Mesothelial cell of epicardium (in vitro differentiated cells): ENCODE results near the gene ZIC5. TPM values are rescaled to one million over a fixed set of nuclear protein-coding genes. Genes with fewer than 3 reads are reported as not detected.

Experiments used
- DNase-seq, 2 experiments: peaks; one replicate each; pipeline ENCODE4 v3.0.0; 2021; ENCODE audit warnings: low spot score in 2 of 2; ENCODE audit not compliant: unreplicated experiment in 2 of 2
- H3K27ac Mint-ChIP-seq: 2 replicates; pipeline ENCODE4 v1.8.0; 2021; ENCODE audit warnings: mixed read lengths
- H3K27me3 Mint-ChIP-seq: 2 replicates; pipeline ENCODE4 v1.8.0; 2021; ENCODE audit warnings: low read depth, mixed read lengths
- H3K36me3 Mint-ChIP-seq: 2 replicates; pipeline ENCODE4 v1.8.0; 2021; ENCODE audit warnings: mixed read lengths
- H3K4me1 Mint-ChIP-seq: 2 replicates; pipeline ENCODE4 v1.8.0; 2021; ENCODE audit warnings: mixed read lengths
- H3K4me3 Mint-ChIP-seq: 2 replicates; pipeline ENCODE4 v1.8.0; 2021; ENCODE audit warnings: mild to moderate bottlenecking, moderate library complexity, mixed read lengths
- H3K9me3 Mint-ChIP-seq: 2 replicates; pipeline ENCODE4 v1.8.0; 2021; ENCODE audit warnings: mixed read lengths
- total RNA-seq: library from RNA; stranded (reverse); gene quantifications from 3 replicates; pipeline ENCODE4 v1.2.1, GENCODE V29; 2021
- TF ChIP-seq, protein P1 (sequence below): fragments of 200-600 bp; sonication (generic); IDR thresholded peaks from one replicate; pipeline ENCODE4 v1.5.0; 2021; ENCODE audit warnings: antibody characterized with exemption; ENCODE audit not compliant: unreplicated experiment

The ZIC5 gene
- total RNA-seq, 1 donor from 2014 or later = not detected

DNA sequence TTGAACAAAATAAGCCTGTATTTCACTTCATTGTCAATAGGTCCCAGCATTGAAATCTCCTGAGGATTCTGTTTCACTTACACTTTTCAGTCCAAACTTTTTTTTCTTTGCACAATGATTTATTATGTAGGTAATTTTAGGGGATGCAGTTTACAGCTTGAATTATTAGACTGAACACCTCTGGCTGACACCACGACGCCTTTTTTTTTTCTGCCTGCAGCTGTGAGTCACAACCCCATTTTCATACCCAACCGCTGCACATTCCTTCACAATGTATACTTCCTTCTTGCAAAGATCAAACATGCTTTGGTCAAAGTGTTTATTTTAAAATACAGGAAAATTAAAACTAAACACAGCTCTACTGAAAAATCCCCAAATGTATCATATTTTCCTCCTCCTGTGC, 21.4 kb upstream of the ZIC5 start:
- Mint-ChIP-seq H3K27ac (no peak overlapping the region), H3K9me3 (no peaks in the 10 kb centered on the region), H3K36me3 (no peaks in the 10 kb centered on the region), H3K4me3 (no peak overlapping the region), H3K4me1 (no peaks in the 10 kb centered on the region), H3K27me3 (peaks cover 100% of the 10 kb centered on the region)
- no peak for DNase-seq
- TF ChIP-seq, protein P1, sequence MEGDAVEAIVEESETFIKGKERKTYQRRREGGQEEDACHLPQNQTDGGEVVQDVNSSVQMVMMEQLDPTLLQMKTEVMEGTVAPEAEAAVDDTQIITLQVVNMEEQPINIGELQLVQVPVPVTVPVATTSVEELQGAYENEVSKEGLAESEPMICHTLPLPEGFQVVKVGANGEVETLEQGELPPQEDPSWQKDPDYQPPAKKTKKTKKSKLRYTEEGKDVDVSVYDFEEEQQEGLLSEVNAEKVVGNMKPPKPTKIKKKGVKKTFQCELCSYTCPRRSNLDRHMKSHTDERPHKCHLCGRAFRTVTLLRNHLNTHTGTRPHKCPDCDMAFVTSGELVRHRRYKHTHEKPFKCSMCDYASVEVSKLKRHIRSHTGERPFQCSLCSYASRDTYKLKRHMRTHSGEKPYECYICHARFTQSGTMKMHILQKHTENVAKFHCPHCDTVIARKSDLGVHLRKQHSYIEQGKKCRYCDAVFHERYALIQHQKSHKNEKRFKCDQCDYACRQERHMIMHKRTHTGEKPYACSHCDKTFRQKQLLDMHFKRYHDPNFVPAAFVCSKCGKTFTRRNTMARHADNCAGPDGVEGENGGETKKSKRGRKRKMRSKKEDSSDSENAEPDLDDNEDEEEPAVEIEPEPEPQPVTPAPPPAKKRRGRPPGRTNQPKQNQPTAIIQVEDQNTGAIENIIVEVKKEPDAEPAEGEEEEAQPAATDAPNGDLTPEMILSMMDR = no peak

DNA sequence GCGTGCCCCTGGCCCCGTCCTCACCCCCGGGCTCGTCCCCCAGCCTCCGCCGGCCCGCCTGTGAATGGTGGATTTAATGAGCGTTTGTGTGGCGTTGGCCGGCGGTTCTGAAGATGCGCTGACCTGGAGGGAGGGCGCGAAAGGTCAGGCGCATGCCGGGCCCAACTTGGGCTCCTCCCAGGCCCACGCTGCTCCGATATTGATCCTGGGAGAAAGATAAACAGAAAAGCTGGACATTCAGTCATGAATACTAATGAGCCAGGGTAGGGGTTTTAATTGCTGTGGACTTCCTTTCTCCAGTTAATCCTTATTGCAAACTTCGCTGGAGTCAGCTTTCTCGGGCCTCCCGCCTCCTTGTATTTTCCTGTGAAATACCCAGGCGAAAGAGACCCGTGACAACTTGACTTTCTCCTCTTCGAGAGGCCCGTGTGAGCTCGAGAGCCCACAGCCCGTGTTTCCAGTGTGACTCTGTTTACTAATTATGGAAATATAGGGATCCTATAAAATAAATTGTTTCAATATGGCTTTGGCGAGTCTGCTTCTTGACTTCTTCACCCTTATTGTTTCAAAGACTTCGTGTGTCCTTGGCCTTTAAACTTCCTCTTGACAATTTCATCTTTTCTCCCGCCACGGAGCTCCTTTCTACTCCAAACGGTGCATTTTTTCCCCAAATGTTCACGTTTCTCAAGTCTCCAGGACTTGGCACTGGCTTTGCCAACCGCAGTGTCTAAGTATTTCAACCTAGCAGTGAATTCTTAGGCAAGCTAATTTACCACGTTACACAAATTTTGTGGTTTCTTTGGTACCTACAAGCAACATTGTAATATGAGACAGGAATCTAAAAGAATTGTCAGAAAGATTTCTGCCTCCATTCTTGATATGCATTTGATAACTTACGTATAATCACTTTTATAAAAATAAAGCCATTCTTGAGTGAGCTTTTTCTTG, 20.5 kb upstream of the ZIC5 start:
- H3K27ac Mint-ChIP-seq = no peak overlapping the region
- DNase-seq = no peak
- TF ChIP-seq, protein P1 = no peak

DNA sequence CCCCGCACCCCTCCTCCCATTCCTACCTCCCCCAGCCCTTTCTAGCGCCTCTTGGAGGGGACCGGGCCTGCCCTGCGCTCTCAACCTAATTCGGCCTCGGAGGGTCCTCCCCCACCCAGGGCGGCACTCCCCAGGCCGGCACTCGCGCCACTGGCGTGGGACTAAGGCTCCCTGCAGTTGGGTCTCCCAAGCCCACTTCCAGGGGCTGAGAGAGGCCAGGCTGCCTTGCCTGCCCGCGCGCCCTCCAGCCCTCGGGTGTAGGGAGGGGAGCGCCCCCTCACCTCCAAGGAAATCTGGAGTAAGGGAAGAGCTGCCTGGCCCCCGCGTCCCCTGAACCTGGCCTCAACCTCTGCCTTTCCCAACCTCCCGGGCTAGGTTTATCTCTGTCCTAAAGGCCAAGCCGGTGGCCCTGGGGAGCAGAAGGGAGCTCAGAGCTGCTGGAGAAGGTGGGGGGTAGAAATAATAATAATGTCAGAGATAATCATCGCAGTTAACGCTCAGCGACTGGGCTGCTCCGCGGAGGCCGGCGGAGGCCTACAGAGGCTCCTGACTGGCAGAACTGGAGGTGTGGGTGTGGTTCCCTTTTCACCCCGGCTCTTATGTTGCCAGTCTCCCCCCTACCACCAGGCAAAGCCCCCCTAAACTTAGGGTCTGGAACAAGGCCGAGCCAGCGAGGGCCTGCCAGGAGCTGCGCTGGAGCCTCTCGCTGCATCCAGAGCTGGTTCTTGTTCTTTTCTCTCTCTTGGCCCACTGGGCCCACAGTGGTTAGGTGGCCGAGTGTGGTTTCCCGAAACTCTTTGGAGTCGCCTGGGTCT, 19.7 kb upstream of the ZIC5 start:
- H3K9me3 Mint-ChIP-seq = no peaks in the 10 kb centered on the region
- TF ChIP-seq, protein P1 = no peak
- peaks cover 100% of the 10 kb centered on the region for H3K27me3 Mint-ChIP-seq
- no peak overlapping the region for H3K27ac Mint-ChIP-seq
- H3K4me3 Mint-ChIP-seq = no peak overlapping the region
- H3K36me3 Mint-ChIP-seq = no peaks in the 10 kb centered on the region
- DNase-seq = no peak
- no peaks in the 10 kb centered on the region for H3K4me1 Mint-ChIP-seq

More for the DNA sequence above, 20.5 kb upstream of the ZIC5 start:
- H3K4me3 Mint-ChIP-seq = no peak overlapping the region
- no peaks in the 10 kb centered on the region for H3K4me1 Mint-ChIP-seq
- peaks cover 100% of the 10 kb centered on the region for H3K27me3 Mint-ChIP-seq
- no peaks in the 10 kb centered on the region for H3K9me3 Mint-ChIP-seq
- no peaks in the 10 kb centered on the region for H3K36me3 Mint-ChIP-seq

DNA sequence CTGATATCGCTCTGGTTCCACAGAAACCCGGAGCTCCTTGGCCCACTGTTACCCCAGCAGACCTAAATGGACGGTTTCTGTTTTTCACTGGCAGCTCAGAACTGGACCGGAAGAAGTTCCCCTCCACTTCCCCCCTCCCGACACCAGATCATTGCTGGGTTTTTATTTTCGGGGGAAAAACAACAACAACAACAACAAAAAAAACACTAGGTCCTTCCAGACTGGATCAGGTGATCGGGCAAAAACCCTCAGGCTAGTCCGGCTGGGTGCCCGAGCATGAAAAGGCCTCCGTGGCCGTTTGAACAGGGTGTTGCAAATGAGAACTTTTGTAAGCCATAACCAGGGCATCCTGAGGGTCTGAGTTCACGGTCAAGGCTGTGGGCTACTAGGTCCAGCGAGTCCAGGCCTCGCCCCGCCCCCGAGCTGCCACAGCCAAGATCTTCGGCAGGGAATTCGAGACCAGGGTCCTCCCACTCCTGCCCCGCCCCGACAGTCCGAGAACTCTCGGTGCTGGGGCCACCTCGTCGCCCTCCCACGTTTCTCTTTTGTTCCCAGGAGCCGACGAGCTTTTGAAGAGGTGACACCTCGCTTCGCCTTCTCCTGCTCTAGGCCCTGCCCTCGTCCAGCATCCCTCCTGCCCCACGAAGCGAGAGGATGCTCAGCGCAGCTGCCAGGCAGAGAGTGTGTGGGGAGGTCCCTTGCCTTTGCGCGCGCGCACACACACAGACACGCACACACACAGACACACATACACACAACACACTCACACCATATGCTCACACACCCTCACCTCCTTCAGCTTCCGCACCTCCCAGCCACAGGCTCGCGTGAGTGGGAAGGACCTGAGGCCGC, 18.8 kb upstream of the ZIC5 start:
- no peak for DNase-seq
- no peak overlapping the region for H3K27ac Mint-ChIP-seq
- TF ChIP-seq, protein P1 = no peak
- H3K4me1 Mint-ChIP-seq = peaks cover 3% of the 10 kb centered on the region
- no peak overlapping the region for H3K4me3 Mint-ChIP-seq
- H3K9me3 Mint-ChIP-seq = no peaks in the 10 kb centered on the region
- peaks cover 98% of the 10 kb centered on the region for H3K27me3 Mint-ChIP-seq
- no peaks in the 10 kb centered on the region for H3K36me3 Mint-ChIP-seq
